HG03442 (cell line): ENCODE measurements around the gene ALKBH2.

ENCODE experiments used
- ATAC-seq: cut with Tn5 transposase; IDR thresholded peaks from one replicate; pipeline ENCODE4 v1.9.1; 2021; ENCODE audit warnings: mild to moderate bottlenecking, moderate library complexity; ENCODE audit not compliant: unreplicated experiment

The ALKBH2 gene

DNA sequence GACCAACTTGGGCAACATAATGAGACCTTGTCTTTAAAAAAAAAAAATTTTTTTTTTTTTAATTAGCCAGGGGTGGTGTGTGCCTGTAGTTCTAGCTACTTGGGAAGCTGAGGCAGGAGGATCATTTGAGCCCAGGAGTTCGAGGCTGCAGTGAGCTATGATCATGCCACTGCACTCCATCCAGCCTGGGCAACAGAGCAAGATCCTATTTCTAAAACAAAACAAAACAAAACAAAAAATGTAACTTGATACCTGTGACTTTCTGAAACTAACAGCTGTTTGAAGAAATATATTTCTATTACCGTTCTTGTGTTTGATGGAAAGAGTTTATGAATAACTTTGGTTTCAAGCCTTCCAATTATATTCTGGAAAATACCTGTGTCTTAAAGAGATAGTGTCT, 21.4 kb upstream of the ALKBH2 start:
- ATAC-seq: no peak

DNA sequence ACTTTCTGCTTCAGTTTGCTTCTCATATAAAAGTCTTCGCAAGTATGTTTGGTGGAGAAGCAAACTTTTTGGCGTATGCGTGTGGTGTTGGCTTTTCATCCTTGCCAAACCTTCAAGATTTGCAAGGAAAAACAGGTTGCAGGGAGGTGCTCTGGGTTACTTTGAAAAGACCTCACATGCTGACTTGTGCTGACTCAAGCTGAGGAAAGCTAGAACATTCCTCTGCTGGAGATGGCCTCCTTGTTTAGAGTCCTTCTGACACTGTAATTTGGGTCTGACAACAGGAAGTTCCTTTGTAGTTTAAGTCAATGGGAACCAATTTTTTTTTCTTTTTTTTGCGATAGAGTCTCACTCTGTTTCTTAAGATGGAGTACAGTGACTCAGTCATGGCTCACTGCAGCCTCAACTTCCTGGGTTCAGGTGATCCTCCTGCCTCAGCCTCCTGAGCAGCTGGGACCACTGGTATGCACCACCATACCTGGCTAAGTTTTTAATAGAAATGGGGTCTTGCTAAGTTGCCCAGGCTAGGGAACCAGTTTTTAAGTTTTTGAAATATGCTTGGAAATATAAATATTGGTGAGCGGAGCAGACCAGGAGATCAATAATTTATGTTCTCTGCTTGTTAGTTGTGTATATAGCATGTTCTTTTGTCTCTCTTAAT, 20.5 kb upstream of the ALKBH2 start:
- no peak for ATAC-seq

DNA sequence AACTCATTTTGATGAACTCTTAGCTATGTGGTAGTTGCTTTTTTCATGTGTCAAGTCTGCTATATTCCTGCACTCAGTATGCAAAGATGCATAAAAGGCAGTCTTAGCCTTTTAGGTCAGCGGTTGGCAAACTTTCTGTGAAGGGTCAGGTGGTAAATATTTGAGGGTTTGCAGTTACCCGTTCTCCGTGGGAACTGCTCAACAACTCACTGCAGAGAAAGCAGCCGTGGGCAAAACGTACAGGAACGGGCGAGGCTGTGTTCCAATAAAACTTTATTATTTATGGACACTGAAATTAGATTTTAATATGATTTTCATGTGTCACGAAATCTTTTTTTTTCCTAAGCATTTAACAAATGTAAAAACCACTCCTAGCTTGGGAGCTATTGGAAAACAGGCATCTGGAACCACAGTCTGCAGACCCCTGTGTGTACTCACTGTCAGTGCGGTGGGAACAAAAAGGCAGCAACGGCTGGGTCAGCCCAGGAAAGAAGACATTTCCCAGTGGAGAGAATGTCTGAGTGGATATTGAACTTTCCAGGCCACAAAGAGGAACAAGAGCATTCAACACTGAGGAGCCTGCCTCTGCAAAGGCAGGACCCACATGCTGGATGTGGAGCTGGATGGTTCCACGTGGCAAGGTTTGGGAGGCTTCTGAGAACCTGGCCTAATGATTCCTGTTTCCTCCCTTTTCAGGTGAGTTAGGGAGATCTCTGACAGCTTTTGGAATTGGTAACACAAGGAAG, 19.6 kb upstream of the ALKBH2 start:
- no peak for ATAC-seq

DNA sequence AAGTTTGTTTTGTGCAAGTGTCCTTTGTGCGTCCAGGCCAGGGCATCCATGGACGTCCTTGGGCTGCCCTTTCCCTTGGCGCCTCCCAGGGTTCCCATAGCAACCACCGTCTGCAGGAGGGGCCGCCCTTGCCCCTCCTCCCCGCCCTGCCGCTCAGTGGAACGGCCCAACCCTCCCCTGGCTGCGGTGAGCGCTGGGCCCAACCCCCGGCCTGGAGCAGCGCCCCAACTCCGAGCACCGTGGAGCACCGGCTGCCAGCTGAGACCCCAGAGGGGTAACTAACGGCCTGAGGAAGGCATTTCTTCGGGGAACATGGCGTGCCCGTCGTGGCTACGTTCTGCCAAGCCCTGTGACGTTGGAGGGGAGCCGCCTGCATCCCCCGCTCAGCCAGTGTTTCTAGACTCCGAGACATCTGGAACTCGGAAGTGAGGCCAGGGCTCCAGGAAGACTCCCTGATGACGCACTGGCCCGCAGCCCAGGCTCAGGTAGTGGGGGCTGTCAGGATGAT, 17.8 kb upstream of the ALKBH2 start:
- no peak for ATAC-seq

DNA sequence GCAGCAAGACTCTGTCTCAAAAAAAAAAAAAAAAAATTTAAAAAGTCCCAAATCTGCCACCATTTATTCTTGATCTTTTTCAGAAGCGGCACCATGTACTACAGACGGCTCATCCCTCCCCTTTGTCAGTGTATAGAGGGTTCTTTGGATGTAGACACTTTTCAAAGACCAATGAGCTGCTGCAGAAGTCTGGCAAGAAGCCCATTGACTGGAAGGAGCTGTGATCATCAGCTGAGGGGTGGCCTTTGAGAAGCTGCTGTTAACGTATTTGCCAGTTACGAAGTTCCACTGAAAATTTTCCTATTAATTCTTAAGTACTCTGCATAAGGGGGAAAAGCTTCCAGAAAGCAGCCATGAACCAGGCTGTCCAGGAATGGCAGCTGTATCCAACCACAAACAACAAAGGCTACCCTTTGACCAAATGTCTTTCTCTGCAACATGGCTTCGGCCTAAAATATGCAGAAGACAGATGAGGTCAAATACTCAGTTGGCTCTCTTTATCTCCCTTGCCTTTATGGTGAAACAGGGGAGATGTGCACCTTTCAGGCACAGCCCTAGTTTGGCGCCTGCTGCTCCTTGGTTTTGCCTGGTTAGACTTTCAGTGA, 16.6 kb upstream of the ALKBH2 start:
- no peak for ATAC-seq

DNA sequence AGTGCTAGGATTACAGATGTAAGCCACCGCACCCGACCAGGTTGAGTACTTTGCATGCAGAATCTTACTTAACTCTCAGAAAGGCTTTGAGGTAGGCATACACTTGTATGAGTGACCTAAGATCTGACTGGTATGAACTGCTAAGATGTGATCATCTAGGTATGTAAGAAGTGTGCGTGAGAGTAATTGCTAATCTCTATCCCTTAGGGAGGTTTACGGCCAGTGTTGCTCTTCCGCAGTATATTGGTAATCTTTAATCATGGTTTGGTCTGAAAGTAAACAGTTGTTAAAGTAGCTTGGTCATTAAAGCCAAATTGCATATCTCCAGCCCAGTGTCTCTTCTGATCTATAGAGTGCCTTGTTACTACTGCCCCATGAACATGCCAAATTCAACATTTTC, 11.9 kb upstream of the ALKBH2 start:
- ATAC-seq: no peak

DNA sequence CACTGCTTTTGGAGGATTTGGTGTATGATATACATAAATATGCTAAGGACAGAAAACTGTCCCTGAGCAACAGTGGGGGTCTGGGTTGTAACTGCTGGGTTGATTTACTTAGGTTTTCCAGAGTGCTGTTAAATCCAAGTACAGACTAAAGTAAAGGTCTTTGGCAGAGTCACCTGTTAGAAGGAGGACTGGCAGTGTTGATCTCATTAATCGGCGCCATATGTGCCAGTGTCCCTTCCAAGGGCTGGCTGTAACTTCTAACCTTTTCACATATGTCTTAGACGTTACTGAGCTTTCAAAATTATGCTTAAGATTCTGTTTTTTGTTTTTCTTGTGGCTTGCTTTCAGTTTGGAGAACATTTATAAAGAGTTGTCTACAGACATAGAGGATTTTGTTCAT, 9.2 kb upstream of the ALKBH2 start:
- no peak for ATAC-seq

DNA sequence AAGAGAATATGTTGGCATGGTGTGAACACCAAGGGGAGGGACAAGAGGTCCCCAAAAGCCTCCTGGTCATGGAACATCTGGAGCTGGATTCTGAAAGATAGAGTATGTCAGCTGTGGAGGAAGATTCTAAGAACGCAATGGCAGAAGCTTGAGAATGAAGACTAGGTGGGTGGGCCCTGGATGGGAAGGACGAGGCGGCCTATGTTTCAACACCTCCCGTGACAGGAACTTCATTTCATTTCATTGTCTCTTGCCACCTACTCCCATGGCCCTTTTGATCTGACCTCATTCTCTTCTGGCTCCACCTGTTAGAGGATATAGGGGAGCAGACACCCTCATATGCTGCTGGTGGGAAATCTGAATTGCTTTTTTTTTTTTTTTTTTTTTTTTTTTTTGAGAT, 7.5 kb upstream of the ALKBH2 start:
- no peak for ATAC-seq

DNA sequence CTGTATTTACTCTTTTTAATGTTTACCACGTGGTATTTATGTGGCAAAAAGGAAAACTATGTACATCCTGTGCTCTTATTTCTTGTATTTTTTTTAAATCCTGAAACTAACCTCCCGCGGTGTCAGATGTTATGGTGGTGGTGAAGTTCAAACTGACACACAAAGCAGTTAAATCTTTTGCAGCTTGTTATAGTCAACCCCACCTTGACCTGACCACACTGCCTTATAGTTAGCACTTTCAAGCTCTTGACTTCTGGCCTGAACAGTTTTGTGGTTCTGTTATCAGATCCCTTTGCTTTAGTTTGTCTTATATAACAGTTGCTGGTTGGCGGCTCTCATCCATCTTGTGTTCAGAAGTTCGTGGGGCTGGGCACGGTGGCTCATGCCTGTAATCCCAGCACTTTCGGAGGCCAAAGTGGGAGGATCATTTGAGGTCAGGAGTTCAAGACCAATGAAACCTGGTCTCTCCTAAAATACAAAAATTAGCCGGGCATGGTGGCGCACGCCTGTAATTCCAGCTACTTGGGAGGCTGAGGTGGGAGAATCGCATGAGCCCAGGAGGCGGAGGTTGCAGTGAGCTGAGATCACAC, 6.3 kb upstream of the ALKBH2 start:
- no peak for ATAC-seq

DNA sequence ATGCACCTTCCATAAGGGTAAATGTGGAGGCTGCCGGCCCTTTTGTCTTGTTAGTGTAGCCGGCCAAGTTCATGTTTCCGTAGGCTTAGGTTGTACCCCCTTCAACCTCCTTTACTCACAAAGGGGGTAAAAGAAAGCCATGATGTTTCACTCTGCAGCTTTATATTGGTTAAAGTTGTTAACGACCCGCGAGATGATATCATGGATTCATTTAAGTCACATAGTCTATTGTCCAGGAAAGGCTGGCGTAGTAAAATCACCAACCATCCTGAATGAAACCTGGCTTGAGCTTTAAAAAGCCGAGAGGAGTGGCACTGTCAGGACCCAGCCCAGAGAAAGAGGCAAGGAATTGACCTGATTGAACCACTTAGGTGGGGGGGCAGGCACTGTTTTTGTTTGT, 5.4 kb upstream of the ALKBH2 start:
- ATAC-seq: no peak

DNA sequence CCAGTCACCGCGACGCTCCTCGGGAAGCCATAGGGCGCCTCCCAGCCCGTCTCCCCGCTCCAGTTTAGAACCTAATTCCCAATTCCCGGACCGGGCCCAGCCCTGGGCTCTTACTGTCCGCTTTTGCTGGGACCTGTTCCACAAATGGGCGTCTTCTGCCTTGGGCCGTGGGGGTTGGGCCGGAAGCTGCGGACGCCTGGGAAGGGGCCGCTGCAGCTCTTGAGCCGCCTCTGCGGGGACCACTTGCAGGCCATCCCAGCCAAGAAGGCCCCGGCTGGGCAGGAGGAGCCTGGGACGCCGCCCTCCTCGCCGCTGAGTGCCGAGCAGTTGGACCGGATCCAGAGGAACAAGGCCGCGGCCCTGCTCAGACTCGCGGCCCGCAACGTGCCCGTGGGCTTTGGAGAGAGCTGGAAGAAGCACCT, 4.9 kb upstream of the ALKBH2 start:
- peak; percentile 15 for ATAC-seq

DNA sequence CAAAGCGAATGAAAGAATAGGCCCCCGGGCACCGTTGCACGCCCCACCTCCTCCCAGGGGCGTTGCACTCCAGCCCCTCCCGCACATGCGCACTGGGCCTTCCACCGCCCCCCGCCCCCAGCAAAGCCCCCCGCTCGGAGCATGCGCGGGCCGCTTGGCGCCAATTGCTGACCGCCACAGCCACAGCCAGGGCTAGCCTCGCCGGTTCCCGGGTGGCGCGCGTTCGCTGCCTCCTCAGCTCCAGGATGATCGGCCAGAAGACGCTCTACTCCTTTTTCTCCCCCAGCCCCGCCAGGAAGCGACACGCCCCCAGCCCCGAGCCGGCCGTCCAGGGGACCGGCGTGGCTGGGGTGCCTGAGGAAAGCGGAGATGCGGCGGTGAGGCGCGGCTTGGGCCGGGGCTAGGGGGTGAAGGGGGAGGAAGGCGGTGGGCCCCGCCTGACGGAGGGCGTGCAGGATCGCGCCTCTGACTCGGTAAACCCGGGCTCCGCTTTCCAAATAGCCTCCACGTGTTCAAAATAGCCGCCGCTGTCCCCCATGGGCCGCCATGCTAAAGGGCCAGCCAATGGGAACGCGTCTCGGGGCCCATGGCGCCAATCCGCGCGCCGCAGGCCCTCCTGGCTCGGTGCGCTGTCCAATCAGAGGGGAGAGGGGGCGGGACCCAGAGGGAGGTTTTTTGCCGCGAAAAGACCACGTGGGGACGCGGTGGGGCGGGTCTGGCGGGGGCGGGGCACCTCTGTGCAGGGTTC, 4.3 kb upstream of the ALKBH2 start, which contains the start of gene UNG:
UNG (plus strand) TSS at position 163 of the 748 bp plus-strand sequence; CDS start at position 246, 83 bp downstream.
- peak; percentile 88 for ATAC-seq

DNA sequence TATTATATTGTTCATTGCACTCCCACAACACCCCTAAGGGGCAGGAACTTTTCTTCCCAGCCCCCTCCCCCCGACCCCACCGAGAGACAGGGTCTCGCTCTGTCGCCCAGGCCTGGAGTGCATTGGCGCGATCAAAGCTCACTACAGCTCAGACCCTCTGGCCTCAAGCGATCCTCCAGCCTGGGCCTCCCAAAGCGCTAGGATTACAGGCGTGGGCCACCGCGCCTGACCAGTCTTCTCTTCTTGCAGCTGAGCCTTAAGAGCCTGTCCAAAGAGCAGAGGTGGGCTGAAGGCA, 3.8 kb upstream of the ALKBH2 start:
- no peak for ATAC-seq

DNA sequence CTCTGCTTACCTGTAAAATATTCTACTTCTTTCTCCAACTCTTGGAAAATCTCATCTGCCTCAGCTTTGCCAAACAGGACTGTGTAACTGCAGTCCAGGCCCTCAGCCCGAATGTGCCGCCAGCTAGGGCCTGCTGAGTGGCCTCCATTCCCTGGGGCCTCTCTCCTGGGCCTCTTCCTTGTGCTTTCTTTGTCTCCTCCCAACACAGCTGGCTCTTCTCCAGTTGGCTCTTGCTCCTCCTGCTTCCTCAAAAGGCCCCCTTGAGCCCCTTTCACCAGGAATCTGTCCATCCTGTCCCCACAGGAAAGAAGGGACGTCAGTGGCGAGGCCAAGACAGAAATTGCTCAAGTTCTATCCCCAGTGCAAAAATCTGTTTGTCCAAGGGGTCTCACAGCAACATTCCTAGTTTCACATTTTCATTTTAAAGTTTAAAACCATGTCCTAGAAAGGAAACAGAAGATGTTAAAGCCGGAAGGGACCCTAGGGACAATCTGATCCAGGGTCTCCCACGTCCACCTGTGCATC, 713 bp downstream of the ALKBH2 start:
- ATAC-seq: no peak

DNA sequence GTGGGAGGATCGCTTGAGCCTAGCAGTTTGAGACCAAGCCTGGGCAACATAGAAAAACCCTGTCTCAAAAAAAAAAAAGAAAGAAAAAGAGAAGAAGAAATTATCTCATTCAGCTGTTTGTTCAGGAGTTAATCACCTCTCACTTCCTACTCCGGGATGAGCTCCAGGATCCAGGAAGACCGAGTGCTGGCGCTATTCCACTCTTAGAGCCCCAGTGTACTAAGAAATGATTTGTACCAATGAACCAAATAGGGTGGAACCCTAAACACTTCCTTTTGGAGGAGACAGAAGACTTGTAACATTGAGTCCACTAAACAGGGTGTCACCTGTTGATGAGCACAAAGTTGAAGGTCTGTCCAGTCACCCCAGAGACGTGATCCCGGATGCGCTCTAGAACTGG, 3.6 kb downstream of the ALKBH2 start:
- no peak for ATAC-seq

DNA sequence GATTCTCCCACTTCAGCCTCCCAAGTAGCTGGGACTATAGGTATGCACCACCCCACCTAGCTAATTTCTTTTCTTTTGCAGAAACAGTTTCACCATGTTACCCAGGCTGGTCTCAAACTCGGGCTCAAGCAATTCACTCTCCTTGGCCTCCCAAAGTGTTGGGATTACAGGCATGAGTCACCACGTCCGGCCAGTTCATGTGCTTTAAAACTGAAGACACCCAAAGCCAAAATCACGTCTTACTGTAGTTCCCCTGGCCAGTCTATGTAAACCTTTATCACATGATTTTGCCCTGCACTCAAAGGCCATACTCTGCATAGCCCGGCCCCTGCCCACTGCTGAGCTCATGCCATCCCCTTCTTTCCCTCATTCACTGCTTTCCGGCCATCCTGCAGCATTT, 4.5 kb downstream of the ALKBH2 start:
- ATAC-seq: no peak

DNA sequence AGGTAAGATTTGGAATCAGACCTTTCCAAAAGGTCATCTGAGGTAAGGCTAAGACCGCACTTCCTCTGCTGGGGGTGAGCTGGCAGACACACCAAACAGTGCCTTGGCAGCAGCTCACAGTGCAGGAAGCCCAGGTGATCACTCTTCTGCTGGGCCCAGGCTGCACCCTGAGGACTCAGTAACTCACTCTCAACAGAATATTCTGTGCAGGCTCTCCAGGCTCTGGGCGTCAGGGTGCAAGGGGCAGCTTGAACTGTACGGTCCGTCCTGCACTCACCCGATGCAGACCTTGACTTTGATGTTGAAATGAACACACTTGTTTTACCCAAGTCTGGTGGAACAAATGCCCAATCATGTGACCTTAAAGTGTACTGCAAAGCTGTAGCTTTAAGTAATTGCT, 6.0 kb downstream of the ALKBH2 start:
- no peak for ATAC-seq

DNA sequence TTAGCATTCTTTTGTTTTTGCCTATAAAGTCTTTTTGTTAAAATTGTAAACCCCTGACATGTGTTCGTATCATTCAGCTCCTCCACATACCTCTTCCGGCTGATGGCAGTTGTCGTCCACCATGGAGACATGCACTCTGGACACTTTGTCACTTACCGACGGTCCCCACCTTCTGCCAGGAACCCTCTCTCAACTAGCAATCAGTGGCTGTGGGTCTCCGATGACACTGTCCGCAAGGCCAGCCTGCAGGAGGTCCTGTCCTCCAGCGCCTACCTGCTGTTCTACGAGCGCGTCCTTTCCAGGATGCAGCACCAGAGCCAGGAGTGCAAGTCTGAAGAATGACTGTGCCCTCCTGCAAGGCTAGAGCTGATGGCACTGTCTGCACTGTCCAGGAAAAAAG, 7.7 kb downstream of the ALKBH2 start:
- no peak for ATAC-seq

DNA sequence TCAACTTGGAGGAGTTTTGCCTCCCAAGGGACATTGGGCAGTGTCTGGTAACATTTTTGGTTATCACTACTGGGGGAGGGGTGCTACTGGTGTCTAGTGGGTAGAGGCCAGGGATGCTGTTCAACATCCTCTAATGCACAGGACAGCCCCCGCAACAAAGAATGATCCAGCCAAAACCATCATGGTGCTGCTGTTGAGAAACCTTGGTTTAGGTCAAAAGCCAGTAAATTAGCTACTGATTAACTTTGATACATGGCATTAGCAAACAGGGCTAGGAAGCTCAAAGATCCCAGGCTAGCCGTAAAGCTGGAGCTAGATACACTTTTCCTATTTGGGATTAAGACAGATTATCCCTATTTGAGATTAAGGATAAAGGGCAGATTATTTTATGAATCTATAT, 8.8 kb downstream of the ALKBH2 start:
- no peak for ATAC-seq

DNA sequence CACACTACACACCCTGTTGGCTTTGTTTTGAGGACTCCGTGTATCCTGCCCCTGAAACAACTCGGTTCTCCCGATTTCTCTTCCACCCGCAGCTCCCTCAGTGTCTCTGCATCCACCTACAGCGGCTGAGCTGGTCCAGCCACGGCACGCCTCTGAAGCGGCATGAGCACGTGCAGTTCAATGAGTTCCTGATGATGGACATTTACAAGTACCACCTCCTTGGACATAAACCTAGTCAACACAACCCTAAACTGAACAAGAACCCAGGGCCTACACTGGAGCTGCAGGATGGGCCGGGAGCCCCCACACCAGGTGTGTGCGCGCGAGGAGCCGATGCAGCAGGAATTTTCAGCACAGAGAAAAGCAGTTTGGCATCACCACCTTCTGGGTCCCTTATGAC, 10.5 kb downstream of the ALKBH2 start:
- ATAC-seq: no peak

DNA sequence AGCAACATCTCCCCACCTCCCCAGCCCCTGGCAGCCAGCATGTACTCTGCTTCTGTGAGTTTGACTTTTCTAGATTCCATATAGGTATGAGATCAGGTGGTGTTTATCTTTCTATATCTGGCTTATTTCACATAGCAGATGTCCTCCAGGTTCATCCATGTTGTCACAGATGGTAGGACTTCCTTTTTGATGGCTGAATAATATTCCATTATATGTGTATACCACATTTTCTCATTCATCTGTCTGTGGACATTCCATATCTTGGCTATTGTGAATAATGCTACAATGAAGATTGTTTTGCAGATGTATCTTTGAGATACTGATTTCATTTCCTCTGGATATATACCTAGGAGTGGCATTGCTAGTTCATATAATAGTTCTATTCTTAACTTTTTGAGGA, 18.4 kb downstream of the ALKBH2 start:
- no peak for ATAC-seq
